H9 (cell line): ENCODE measurements around the gene AMMECR1. TPM values are rescaled to one million over a fixed set of nuclear protein-coding genes. Genes with fewer than 3 reads are reported as not detected.

Source experiments
- DNase-seq: peaks from one replicate; pipeline ENCODE4 v3.0.0-alpha.2; 2017
- H2AFZ ChIP-seq: one replicate; pipeline ENCODE4 v1.6.1; 2013; ENCODE audit warnings: mild to moderate bottlenecking, low read length, control low read depth, moderate library complexity
- H2AK5ac ChIP-seq: 2 replicates; pipeline ENCODE4 v1.6.1; 2013; ENCODE audit warnings: low read length, control low read depth, mixed read lengths; ENCODE audit not compliant: insufficient read length
- H2BK120ac ChIP-seq: one replicate; pipeline ENCODE4 v1.6.1; 2013; ENCODE audit warnings: low read depth, mild to moderate bottlenecking, low read length, control low read depth, inconsistent platforms; ENCODE audit not compliant: poor library complexity, severe bottlenecking
- H2BK12ac ChIP-seq: 2 replicates; pipeline ENCODE4 v1.6.1; 2013; ENCODE audit warnings: low read length, control low read depth, mixed read lengths, low read depth; ENCODE audit not compliant: insufficient read length
- H2BK15ac ChIP-seq: 2 replicates; pipeline ENCODE4 v1.6.1; 2013; ENCODE audit warnings: low read depth, low read length, control low read depth
- H2BK20ac ChIP-seq: one replicate; pipeline ENCODE4 v1.6.1; 2013; ENCODE audit warnings: low read depth, mild to moderate bottlenecking, low read length, control low read depth, inconsistent platforms; ENCODE audit not compliant: poor library complexity, severe bottlenecking
- H2BK5ac ChIP-seq: 2 replicates; pipeline ENCODE4 v1.6.1; 2013; ENCODE audit warnings: low read length, control low read depth, mixed read lengths; ENCODE audit not compliant: insufficient read length
- H3K14ac ChIP-seq: 2 replicates; pipeline ENCODE4 v1.6.1; 2013; ENCODE audit warnings: low read length, control low read depth; ENCODE audit not compliant: insufficient read depth
- H3K18ac ChIP-seq: 2 replicates; pipeline ENCODE4 v1.6.1; 2013; ENCODE audit warnings: low read depth, mild to moderate bottlenecking, mixed read lengths, low read length, control low read depth; ENCODE audit not compliant: insufficient read length
- H3K23ac ChIP-seq: 2 replicates; pipeline ENCODE4 v1.6.1; 2013; ENCODE audit warnings: low read length, control low read depth, mixed read lengths, low read depth; ENCODE audit not compliant: insufficient read length
- H3K23me2 ChIP-seq: 2 replicates; pipeline ENCODE4 v1.6.1; 2013; ENCODE audit warnings: low read depth, mild to moderate bottlenecking, mixed read lengths, low read length, control low read depth; ENCODE audit not compliant: insufficient read length, poor library complexity, severe bottlenecking
- H3K27ac ChIP-seq: 2 replicates; pipeline ENCODE4 v1.5.1; 2013; ENCODE audit warnings: low read length, control low read depth, mixed read lengths, low read depth; ENCODE audit not compliant: insufficient read length
- H3K27me3 ChIP-seq: 2 replicates; pipeline ENCODE4 v1.6.1; 2013; ENCODE audit warnings: low read length, control low read depth, inconsistent platforms; ENCODE audit not compliant: insufficient read depth
- H3K4ac ChIP-seq: 2 replicates; pipeline ENCODE4 v1.6.1; 2013; ENCODE audit warnings: low read depth, mild to moderate bottlenecking, control low read depth, inconsistent platforms, low read length, moderate library complexity
- H3K4me1 ChIP-seq: 2 replicates; pipeline ENCODE4 v1.6.1; 2013; ENCODE audit warnings: low read length, control low read depth, inconsistent platforms; ENCODE audit not compliant: insufficient read depth
- H3K4me2 ChIP-seq: 2 replicates; pipeline ENCODE4 v1.6.1; 2013; ENCODE audit warnings: low read length, control low read depth, mixed read lengths; ENCODE audit not compliant: insufficient read length, insufficient read depth
- H3K56ac ChIP-seq: 2 replicates; pipeline ENCODE4 v1.6.1; 2013; ENCODE audit warnings: low read depth, mild to moderate bottlenecking, mixed read lengths, low read length, control low read depth; ENCODE audit not compliant: insufficient read length
- H3K79me1 ChIP-seq: 2 replicates; pipeline ENCODE4 v1.6.1; 2013; ENCODE audit warnings: low read depth, mild to moderate bottlenecking, moderate library complexity, low read length, control low read depth, inconsistent platforms; ENCODE audit not compliant: insufficient read depth, poor library complexity, severe bottlenecking
- H3K79me2 ChIP-seq: 2 replicates; pipeline ENCODE4 v1.6.1; 2013; ENCODE audit warnings: low read length, control low read depth, inconsistent platforms; ENCODE audit not compliant: insufficient read depth
- H3K9ac ChIP-seq: 2 replicates; pipeline ENCODE4 v1.6.1; 2013; ENCODE audit warnings: low read length, control low read depth, mixed read lengths; ENCODE audit not compliant: insufficient read length; ENCODE audit errors: extremely low read depth
- H3K9me3 ChIP-seq: one replicate; pipeline ENCODE4 v1.6.1; 2013; ENCODE audit warnings: low read depth, low read length, inconsistent platforms; ENCODE audit not compliant: control insufficient read depth
- H3T11ph ChIP-seq: one replicate; pipeline ENCODE4 v1.6.1; 2013; ENCODE audit warnings: mild to moderate bottlenecking, low read length, control low read depth, inconsistent platforms
- H4K20me1 ChIP-seq: one replicate; pipeline ENCODE4 v1.6.1; 2013; ENCODE audit not compliant: control insufficient read depth, insufficient read length, insufficient read depth
- H4K5ac ChIP-seq: 2 replicates; pipeline ENCODE4 v1.6.1; 2013; ENCODE audit warnings: low read depth, mild to moderate bottlenecking, mixed read lengths, low read length, control low read depth; ENCODE audit not compliant: insufficient read length
- H4K8ac ChIP-seq: replicated peaks from 2 replicates; pipeline ENCODE4 v1.6.1; 2013; ENCODE audit warnings: low read length, control low read depth, mixed read lengths, low read depth; ENCODE audit not compliant: insufficient read length
- H4K91ac ChIP-seq: 2 replicates; pipeline ENCODE4 v1.6.1; 2013; ENCODE audit warnings: low read depth, mild to moderate bottlenecking, moderate library complexity, mixed read lengths, low read length, control low read depth; ENCODE audit not compliant: insufficient read length
- H3K27ac Mint-ChIP-seq, 3 experiments: 2 replicates in 2 of 3; 3 replicates in 1 of 3; pipeline ENCODE4 v1.8.0; 2020 to 2021; ENCODE audit warnings: mixed read lengths in 3 of 3, mild to moderate bottlenecking in 1 of 3, moderate library complexity in 1 of 3
- H3K27me3 Mint-ChIP-seq: 2 replicates; pipeline ENCODE4 v1.8.0; 2021; ENCODE audit warnings: low read depth, mild to moderate bottlenecking, moderate library complexity, mixed read lengths
- H3K36me3 Mint-ChIP-seq, 3 experiments: 2 replicates in 2 of 3; 3 replicates in 1 of 3; pipeline ENCODE4 v1.8.0; 2020 to 2021; ENCODE audit warnings: low read depth in 3 of 3, mixed read lengths in 3 of 3; ENCODE audit not compliant: insufficient read depth in 1 of 3
- H3K4me1 Mint-ChIP-seq, 2 experiments: 2 replicates each; pipeline ENCODE4 v1.8.0; 2020; ENCODE audit warnings: mixed read lengths in 2 of 2
- H3K4me3 Mint-ChIP-seq, 2 experiments: 2 replicates in 1 of 2; 3 replicates in 1 of 2; pipeline ENCODE4 v1.8.0; 2020 to 2021; ENCODE audit warnings: mild to moderate bottlenecking in 2 of 2, mixed read lengths in 2 of 2, moderate library complexity in 1 of 2
- H3K9me3 Mint-ChIP-seq, 2 experiments: 2 replicates in 1 of 2; 3 replicates in 1 of 2; pipeline ENCODE4 v1.8.0; 2020; ENCODE audit warnings: mild to moderate bottlenecking in 2 of 2, mixed read lengths in 2 of 2, moderate library complexity in 1 of 2
- CTCF ChIP-seq: fragments of 200-600 bp; sonication (generic); conservative IDR thresholded peaks from 3 replicates; pipeline ENCODE4 v1.8.0; 2021; ENCODE audit warnings: antibody characterized with exemption, mild to moderate bottlenecking
- WGBS: extraction: QIAGEN DNeasy Blood & Tissue Kit; methylation state at CpG from one replicate; pipeline ENCODE4 v1.1.7; 2013; ENCODE audit warnings: missing lambda C conversion rate, low lambda C conversion rate, mixed read lengths; ENCODE audit not compliant: insufficient read length; ENCODE audit errors: extremely low coverage; 5-methylcytosine and 5-hydroxymethylcytosine counted together
- total RNA-seq: library from RNA; stranded (reverse); gene quantifications from 2 replicates; pipeline ENCODE4 v1.2.1, GENCODE V29; 2021

The AMMECR1 gene
- total RNA-seq, 1 experiment from 2014 or later = 28.5 TPM

DNA sequence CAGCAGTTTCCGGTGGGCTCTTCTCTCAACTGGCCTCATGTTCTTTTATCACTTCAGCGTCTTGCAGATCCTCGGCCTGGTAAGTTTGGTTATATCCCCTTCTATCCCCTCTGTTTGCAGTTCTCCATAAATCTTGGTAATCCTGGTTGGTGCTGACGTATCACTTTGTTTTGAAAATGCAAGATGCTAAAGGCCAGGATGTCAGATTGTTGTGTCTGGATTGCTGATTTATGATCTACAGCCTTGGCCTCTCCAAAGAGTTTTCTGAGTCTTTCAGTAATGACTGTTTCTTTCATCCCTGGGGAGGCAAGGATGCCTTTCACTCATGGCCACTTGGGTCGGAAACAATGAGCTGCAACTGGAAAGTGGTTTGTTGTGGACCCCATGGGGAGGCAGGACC, 146.4 kb downstream of the AMMECR1 start:
- no peak overlapping the region for H2BK12ac ChIP-seq
- no peaks in the 10 kb centered on the region for H3K79me1 ChIP-seq
- H4K91ac ChIP-seq = no peak overlapping the region
- H3K27ac Mint-ChIP-seq = no peak overlapping the region
- H2BK20ac ChIP-seq = no peak overlapping the region
- no peak overlapping the region for H2AK5ac ChIP-seq
- no peak overlapping the region for H3T11ph ChIP-seq
- H3K4ac ChIP-seq = no peak overlapping the region
- H3K9me3 ChIP-seq = no peaks in the 10 kb centered on the region
- H3K18ac ChIP-seq = no peak overlapping the region
- no peaks in the 10 kb centered on the region for H4K20me1 ChIP-seq
- H3K9me3 Mint-ChIP-seq = no peaks in the 10 kb centered on the region
- H2BK15ac ChIP-seq = no peak overlapping the region
- no peak overlapping the region for H4K8ac ChIP-seq
- no peak for DNase-seq
- H3K27me3 ChIP-seq = no peaks in the 10 kb centered on the region
- H3K9ac ChIP-seq = no peak overlapping the region
- H3K56ac ChIP-seq = no peak overlapping the region
- no peak overlapping the region for H3K23ac ChIP-seq
- H3K4me1 ChIP-seq = peaks cover 6% of the 10 kb centered on the region; the same call in 1 of the 2 replicates
- H3K27me3 Mint-ChIP-seq = no peaks in the 10 kb centered on the region
- no peak overlapping the region for H2BK120ac ChIP-seq
- peaks cover 12 to 14% of the 10 kb centered on the region in 2 experiments for H3K4me1 Mint-ChIP-seq
- H3K14ac ChIP-seq = no peak overlapping the region
- H3K23me2 ChIP-seq = no peaks in the 10 kb centered on the region
- no CpG with 5 or more reads among the region's 5 CpGs for WGBS
- H2AFZ ChIP-seq = no peak overlapping the region
- no peaks in the 10 kb centered on the region for H3K79me2 ChIP-seq
- H3K36me3 Mint-ChIP-seq = peaks cover 10 to 25% (median 18%) of the 10 kb centered on the region in 3 experiments
- no peak overlapping the region for H2BK5ac ChIP-seq
- H3K4me3 Mint-ChIP-seq = no peak overlapping the region
- H3K27ac ChIP-seq = no peak overlapping the region
- no peak for TF ChIP-seq CTCF
- no peak overlapping the region for H3K4me2 ChIP-seq
- H4K5ac ChIP-seq = no peak overlapping the region
